ENCODE data around the gene MKRN1. TPM values are rescaled to one million over a fixed set of nuclear protein-coding genes. Genes with fewer than 3 reads are reported as not detected.

MKRN1 gene
- total RNA-seq, 4 donors from 2014 or later = 100 to 194 (median 105) TPM

GRCh38 chr7:140478246-140479061 lies 851 bp downstream of the MKRN1 start:
- Histone ChIP-seq H3K4me1 (peaks cover 0 to 29% (median 5%) of the 10 kb centered on the region in 4 donors), H3K36me3 (no peaks in the 10 kb centered on the region), H3K4me3 (peak overlapping the region; percentile 87 to 99 (median 96)), H3K27ac (peak overlapping the region; percentile 95 to 99 (median 96)), H3K27me3 (no peaks in the 10 kb centered on the region), H3K9me3 (no peaks in the 10 kb centered on the region)
- TF ChIP-seq CTCF (IDR thresholded peaks at IDR 0.05) = no peak
- no peak for TF ChIP-seq POLR2A (IDR thresholded peaks at IDR 0.05)
- peak; percentile 39 to 65 (median 59) for DNase-seq

GRCh38 chr7:140476698-140477261 lies 2.5 kb downstream of the MKRN1 start:
- no peaks in the 10 kb centered on the region for H3K27me3 ChIP-seq
- H3K9me3 ChIP-seq = no peaks in the 10 kb centered on the region
- H3K4me3 ChIP-seq = peak overlapping the region in 2 of 4 donors; percentile 87 to 93
- no peak for TF ChIP-seq POLR2A (IDR thresholded peaks at IDR 0.05)
- DNase-seq = no peak
- peak overlapping the region; percentile 95 to 99 (median 96) for H3K27ac ChIP-seq
- peaks cover 0 to 29% (median 5%) of the 10 kb centered on the region in 4 donors for H3K4me1 ChIP-seq
- peaks cover 0 to 3% (median 0%) of the 10 kb centered on the region in 3 donors for H3K36me3 ChIP-seq

- peak in 5 of 6 experiments; percentile 46 to 88 (median 75) for TF ChIP-seq CTCF (IDR thresholded peaks at IDR 0.05)
- no peak for TF ChIP-seq POLR2A (IDR thresholded peaks at IDR 0.05)
- peaks cover 0 to 12% (median 0%) of the 10 kb centered on the region in 3 donors for H3K36me3 ChIP-seq
- no peaks in the 10 kb centered on the region for H3K9me3 ChIP-seq
- H3K27ac ChIP-seq = no peak overlapping the region
- H3K4me1 ChIP-seq = peaks cover 0 to 29% (median 5%) of the 10 kb centered on the region in 4 donors
- no peaks in the 10 kb centered on the region for H3K27me3 ChIP-seq
- H3K4me3 ChIP-seq = no peak overlapping the region
- DNase-seq = peak in 2 of 3 donors; percentile 51 to 75
Observed at GRCh38 chr7:140475747-140476333, 3.5 kb downstream of the MKRN1 start.

GRCh38 chr7:140463111-140463510 lies 16.2 kb downstream of the MKRN1 start:
- Histone ChIP-seq H3K27ac (no peak overlapping the region), H3K9me3 (no peaks in the 10 kb centered on the region), H3K4me1 (no peaks in the 10 kb centered on the region), H3K36me3 (peaks cover 0 to 87% (median 0%) of the 10 kb centered on the region in 3 donors), H3K27me3 (no peaks in the 10 kb centered on the region), H3K4me3 (no peak overlapping the region)
- no peak for DNase-seq
- TF ChIP-seq POLR2A (IDR thresholded peaks at IDR 0.05) (no peak), CTCF (IDR thresholded peaks at IDR 0.05) (no peak)

- Histone ChIP-seq H3K9me3 (no peaks in the 10 kb centered on the region), H3K27ac (no peak overlapping the region), H3K36me3 (peaks cover 0 to 86% (median 0%) of the 10 kb centered on the region in 3 donors), H3K4me3 (no peak overlapping the region), H3K4me1 (peaks cover 0 to 7% (median 0%) of the 10 kb centered on the region in 4 donors), H3K27me3 (no peaks in the 10 kb centered on the region)
- DNase-seq = no peak
- TF ChIP-seq CTCF (IDR thresholded peaks at IDR 0.05) (no peak), POLR2A (IDR thresholded peaks at IDR 0.05) (no peak)
Observed at GRCh38 chr7:140458916-140459315, 20.4 kb downstream of the MKRN1 start.

Data from Peyer's patch (tissue), 4 donors.